Peyer's patch (tissue), 4 donors: Measurements from ENCODE around the gene PAPSS2. TPM values are rescaled to one million over a fixed set of nuclear protein-coding genes. Genes with fewer than 3 reads are reported as not detected.
A peak's percentile ranks its signal among the peaks of the same experiment; 100 is the strongest.
"Not testable (repeated sequence)": the region's sequence is repeated elsewhere in the genome, so short reads cannot be mapped to it uniquely, and the experiment has no call there.

Experiments
- DNase-seq, 3 donors: peaks; one replicate each; pipeline ENCODE4 v3.0.0-alpha.2; 2017 to 2019
- H3K27ac ChIP-seq, 4 donors: fragments of 200-600 bp; sonication (generic); one replicate each; pipeline ENCODE4 v1.5.1; 2016 to 2019
- H3K27me3 ChIP-seq, 2 donors: fragments of 200-600 bp; sonication (generic); one replicate each; pipeline ENCODE4 v1.5.1; 2019
- H3K36me3 ChIP-seq, 3 donors: fragments of 200-600 bp; sonication (generic); one replicate each; pipeline ENCODE4 v1.5.1; 2016 to 2019
- H3K4me1 ChIP-seq, 4 donors: fragments of 200-600 bp; sonication (generic); one replicate each; pipeline ENCODE4 v1.5.1; 2016 to 2019
- H3K4me3 ChIP-seq, 4 donors: fragments of 200-600 bp; sonication (generic); 1 replicate in 3 of 4; 2 replicates in 1 of 4; pipeline ENCODE4 v1.5.1; 2016 to 2019; ENCODE audit warnings: mild to moderate bottlenecking in 1 of 4
- H3K9me3 ChIP-seq, 4 donors: fragments of 200-600 bp; sonication (generic); one replicate each; pipeline ENCODE4 v1.5.1; 2016 to 2019; ENCODE audit warnings: mild to moderate bottlenecking in 1 of 4
- POLR2A ChIP-seq, 2 donors: fragments of 450-650 bp; IDR thresholded peaks; one replicate each; pipeline ENCODE4 v1.5.1; 2017; ENCODE audit warnings: antibody characterized with exemption in 2 of 2, mild to moderate bottlenecking in 2 of 2, moderate library complexity in 2 of 2
- total RNA-seq, 4 donors: library from RNA; depleted of rRNA; stranded (reverse); fragments of >200 nt; gene quantifications; one replicate each; pipeline ENCODE4 v1.1.0, GENCODE V29; 2016
- TF ChIP-seq, protein P1 (sequence below), 6 experiments: fragments of 450-650 bp in 4 of 6; fragments of 200-600 bp in 2 of 6; sonication (generic) in 1 of 6; IDR thresholded peaks; one replicate each; pipeline ENCODE4 v1.5.1; 2017 to 2019; ENCODE audit warnings: antibody characterized with exemption in 6 of 6, mild to moderate bottlenecking in 3 of 6, moderate library complexity in 1 of 6

Gene PAPSS2
- total RNA-seq: 100 to 1,000 TPM in 3 of 4 donors, 10 to 100 TPM in 1; 28.1 to 166 (median 146) TPM

DNA sequence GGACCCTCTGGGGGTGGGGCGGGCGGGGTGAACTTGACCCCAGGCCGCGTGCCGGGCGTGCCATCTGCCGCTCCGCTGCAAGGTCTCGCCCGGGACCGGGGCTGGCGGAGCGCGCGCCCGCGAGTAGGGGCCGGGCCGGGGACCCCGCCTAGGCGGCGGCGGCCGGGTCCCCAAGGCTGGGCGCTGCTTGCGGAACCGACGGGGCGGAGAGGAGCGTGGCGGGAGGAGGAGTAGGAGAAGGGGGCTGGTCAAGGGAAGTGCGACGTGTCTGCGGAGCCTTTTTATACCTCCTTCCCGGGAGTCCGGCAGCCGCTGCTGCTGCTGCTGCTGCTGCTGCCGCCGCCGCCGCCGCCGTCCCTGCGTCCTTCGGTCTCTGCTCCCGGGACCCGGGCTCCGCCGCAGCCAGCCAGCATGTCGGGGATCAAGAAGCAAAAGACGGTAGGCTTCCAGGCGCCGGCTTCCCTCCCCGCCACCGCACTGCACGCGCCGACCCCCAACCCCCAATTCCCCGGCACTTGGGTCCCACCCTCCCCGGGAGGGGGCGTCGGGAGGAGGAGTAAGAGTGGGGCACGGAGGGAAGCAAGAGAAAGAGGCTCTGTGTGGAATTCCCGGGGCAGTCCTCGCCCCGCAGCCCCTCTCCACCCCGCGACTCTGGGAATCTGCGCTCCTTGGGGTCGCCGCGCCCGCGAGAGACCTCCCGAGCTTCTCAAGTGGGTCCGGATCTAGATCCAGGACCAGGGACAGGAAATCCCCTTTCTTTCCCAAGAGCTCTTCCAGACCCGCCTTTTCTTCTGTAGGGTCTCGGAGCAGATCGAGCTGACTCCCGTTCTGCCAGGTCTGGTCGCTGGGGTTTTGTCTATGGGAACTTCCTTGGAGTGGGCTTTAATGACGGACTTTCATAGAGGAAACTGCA is at the start of gene PAPSS2:
TSS of gene PAPSS2 (plus strand) at position 308 of the 913 bp plus-strand sequence. CDS start at position 412, 104 bp downstream.
- DNase-seq: peak in 2 of 3 donors; percentile 71 to 79
- no peaks in the 10 kb centered on the region for H3K27me3 ChIP-seq
- TF ChIP-seq POLR2A (IDR thresholded peaks at IDR 0.05): peak; percentile 58
- TF ChIP-seq, protein P1, sequence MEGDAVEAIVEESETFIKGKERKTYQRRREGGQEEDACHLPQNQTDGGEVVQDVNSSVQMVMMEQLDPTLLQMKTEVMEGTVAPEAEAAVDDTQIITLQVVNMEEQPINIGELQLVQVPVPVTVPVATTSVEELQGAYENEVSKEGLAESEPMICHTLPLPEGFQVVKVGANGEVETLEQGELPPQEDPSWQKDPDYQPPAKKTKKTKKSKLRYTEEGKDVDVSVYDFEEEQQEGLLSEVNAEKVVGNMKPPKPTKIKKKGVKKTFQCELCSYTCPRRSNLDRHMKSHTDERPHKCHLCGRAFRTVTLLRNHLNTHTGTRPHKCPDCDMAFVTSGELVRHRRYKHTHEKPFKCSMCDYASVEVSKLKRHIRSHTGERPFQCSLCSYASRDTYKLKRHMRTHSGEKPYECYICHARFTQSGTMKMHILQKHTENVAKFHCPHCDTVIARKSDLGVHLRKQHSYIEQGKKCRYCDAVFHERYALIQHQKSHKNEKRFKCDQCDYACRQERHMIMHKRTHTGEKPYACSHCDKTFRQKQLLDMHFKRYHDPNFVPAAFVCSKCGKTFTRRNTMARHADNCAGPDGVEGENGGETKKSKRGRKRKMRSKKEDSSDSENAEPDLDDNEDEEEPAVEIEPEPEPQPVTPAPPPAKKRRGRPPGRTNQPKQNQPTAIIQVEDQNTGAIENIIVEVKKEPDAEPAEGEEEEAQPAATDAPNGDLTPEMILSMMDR (IDR thresholded peaks at IDR 0.05): peak in 1 of 6 experiments; percentile 3
- peak within 1 kb of the TSS; percentile 55 to 82 (median 60) for H3K4me3 ChIP-seq
- peak within 1 kb of the TSS; percentile 69 to 87 (median 82) for H3K27ac ChIP-seq
- peaks cover 0 to 8% (median 0%) of the 10 kb centered on the region in 4 donors for H3K4me1 ChIP-seq
- H3K9me3 ChIP-seq: no peaks in the 10 kb centered on the region
- H3K36me3 ChIP-seq: no peaks in the 10 kb centered on the region

DNA sequence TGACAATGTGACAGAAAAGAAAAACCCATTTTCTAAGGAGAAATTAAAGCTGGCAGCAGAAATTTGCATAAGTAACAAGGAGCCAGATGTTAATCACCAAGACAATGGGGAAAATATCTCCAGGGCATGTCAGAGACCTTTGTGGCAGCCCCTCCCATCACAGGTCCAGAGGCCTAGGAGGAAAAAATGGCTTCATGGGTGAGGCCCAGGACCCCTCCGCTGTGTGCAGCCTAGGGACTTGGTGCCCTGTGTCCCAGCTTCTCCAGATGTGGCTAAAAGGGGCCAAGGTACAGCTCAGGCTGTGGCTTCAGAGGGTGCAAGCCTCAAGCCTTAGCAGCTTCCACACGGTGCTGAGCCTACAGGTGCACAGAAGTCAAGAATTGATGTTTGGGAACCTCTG is 48.3 kb upstream of the PAPSS2 start:
- H3K9me3 ChIP-seq, H3K27ac ChIP-seq, H3K27me3 ChIP-seq, H3K36me3 ChIP-seq, H3K4me3 ChIP-seq, H3K4me1 ChIP-seq, DNase-seq: not testable (repeated sequence)

DNA sequence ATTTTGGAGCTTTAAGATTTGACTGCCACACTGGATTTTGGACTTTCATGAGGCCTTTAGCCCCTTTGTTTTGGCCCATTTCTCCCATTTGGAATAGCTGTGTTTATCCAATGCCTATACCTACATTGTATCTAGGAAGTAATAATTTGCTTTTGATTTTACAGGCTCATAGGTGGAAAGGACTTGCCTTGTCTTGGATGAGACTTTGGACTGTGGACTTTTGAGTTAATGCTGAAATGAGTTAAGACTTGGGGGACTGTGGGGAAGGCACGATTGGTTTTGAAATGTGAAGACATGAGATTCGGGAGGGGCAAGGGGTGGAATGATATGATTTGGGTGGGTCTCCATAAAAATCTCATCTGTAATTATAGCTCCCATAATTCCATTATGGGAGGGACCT is 47.6 kb upstream of the PAPSS2 start:
- TF ChIP-seq, protein P1 (IDR thresholded peaks at IDR 0.05): no peak
- TF ChIP-seq POLR2A (IDR thresholded peaks at IDR 0.05): no peak
- no peaks in the 10 kb centered on the region for H3K9me3 ChIP-seq
- H3K4me3 ChIP-seq: no peak overlapping the region
- H3K27me3 ChIP-seq: no peaks in the 10 kb centered on the region
- H3K4me1 ChIP-seq: no peaks in the 10 kb centered on the region
- peak overlapping the region in 1 of 4 donors; percentile 21 for H3K27ac ChIP-seq
- peak in 1 of 3 donors; percentile 51 for DNase-seq
- no peaks in the 10 kb centered on the region for H3K36me3 ChIP-seq

DNA sequence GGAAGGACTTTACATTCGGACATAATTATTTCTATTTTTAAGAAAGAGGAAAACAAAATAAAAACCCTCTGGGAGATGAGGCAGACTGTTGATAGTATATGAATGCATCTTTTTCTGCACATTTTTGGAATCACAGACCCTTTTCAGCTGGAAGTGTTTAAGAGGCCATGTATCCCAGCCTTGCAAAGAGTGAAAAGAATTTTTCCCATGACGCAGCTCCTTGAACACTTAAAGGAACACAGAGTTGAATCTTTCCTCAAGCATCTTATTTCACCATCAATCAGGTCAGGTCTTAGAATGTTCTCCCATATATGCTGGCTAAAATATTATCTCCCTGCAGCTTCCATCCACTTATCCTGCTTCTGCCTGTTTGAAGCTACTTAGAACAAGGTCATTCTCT is 45.9 kb upstream of the PAPSS2 start:
- DNase-seq: no peak
- Histone ChIP-seq H3K9me3 (no peaks in the 10 kb centered on the region), H3K4me1 (peaks cover 0 to 3% (median 0%) of the 10 kb centered on the region in 4 donors), H3K27ac (no peak overlapping the region), H3K36me3 (no peaks in the 10 kb centered on the region), H3K27me3 (no peaks in the 10 kb centered on the region), H3K4me3 (no peak overlapping the region)
- TF ChIP-seq, protein P1 (IDR thresholded peaks at IDR 0.05): no peak
- TF ChIP-seq POLR2A (IDR thresholded peaks at IDR 0.05): no peak

DNA sequence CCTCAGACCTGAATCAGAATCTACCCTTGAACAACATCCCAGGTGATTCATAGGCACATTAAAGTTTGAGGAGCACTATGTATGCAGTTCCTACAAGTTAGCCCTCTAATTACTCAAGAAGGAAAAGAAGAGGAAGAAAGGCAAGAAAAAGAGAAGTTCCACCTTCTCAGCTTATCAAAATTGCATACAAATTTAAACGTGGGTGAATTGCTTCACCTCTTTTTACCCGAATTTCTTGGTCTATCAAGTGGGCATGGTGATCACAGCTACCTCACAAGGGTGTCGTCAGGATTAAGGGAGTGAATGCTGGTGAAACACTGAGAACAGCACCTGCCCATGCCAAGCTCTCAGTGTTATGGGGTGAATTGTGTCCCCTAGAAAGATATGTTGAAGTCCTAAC is 43.8 kb upstream of the PAPSS2 start:
- TF ChIP-seq, protein P1 (IDR thresholded peaks at IDR 0.05): no peak
- TF ChIP-seq POLR2A (IDR thresholded peaks at IDR 0.05): no peak
- no peaks in the 10 kb centered on the region for H3K9me3 ChIP-seq
- no peaks in the 10 kb centered on the region for H3K36me3 ChIP-seq
- no peaks in the 10 kb centered on the region for H3K27me3 ChIP-seq
- no peak overlapping the region for H3K4me3 ChIP-seq
- no peak overlapping the region for H3K27ac ChIP-seq
- peaks cover 0 to 4% (median 0%) of the 10 kb centered on the region in 4 donors for H3K4me1 ChIP-seq
- no peak for DNase-seq

DNA sequence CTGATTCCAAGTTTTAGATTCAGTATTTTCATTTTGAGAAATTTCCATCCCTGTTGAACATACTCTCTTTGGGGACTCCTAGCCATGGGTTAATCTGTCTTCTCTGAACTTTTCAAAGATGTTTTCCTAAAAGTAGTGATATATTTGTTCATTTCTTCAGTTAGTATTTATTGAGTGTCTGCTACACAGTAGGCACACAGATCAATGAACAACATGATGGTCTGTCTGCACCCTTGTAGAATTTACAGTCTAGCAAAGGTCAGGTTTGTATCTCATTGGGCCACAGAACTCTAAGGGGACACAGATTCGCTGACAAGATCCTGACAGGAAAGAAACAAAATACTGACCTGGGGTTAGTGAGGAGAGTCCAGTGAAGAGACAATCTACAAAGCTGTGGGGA is 42.2 kb upstream of the PAPSS2 start:
- no peak overlapping the region for H3K4me3 ChIP-seq
- no peaks in the 10 kb centered on the region for H3K9me3 ChIP-seq
- no peaks in the 10 kb centered on the region for H3K36me3 ChIP-seq
- peaks cover 0 to 4% (median 0%) of the 10 kb centered on the region in 4 donors for H3K4me1 ChIP-seq
- H3K27ac ChIP-seq: no peak overlapping the region
- no peak for DNase-seq
- no peaks in the 10 kb centered on the region for H3K27me3 ChIP-seq
- TF ChIP-seq, protein P1 (IDR thresholded peaks at IDR 0.05): no peak
- TF ChIP-seq POLR2A (IDR thresholded peaks at IDR 0.05): no peak
